ENCODE measurements around the gene SETD7.

- no peak for TF ChIP-seq PATZ1 (CRISPR knock-in tag; IDR thresholded peaks at IDR 0.05; ENCODE audit: borderline replicate concordance)
- no peak for TF ChIP-seq ISL1 (CRISPR knock-in tag; IDR thresholded peaks at IDR 0.05)
- no peak for TF ChIP-seq ZFP30 (CRISPR knock-in tag; IDR thresholded peaks at IDR 0.05)
- TF ChIP-seq GLIS3 (CRISPR knock-in tag; IDR thresholded peaks at IDR 0.05) = 0 out of 2 replicates have a peak, but pooled peaks have one; percentile 19
- no peak for TF ChIP-seq ZNF70 (CRISPR knock-in tag; IDR thresholded peaks at IDR 0.05)
- TF ChIP-seq TCF4 (CRISPR knock-in tag; IDR thresholded peaks at IDR 0.05; ENCODE audit: borderline replicate concordance) = no peak
Observed at GRCh38 chr4:139453371-139454110, 102.5 kb downstream of the SETD7 start.
